Mucosa of stomach (tissue), 1 donor: Measurements from ENCODE around the gene POLR1A.

Source experiments
- H3K27me3 ChIP-seq: one replicate; pipeline ENCODE4 v1.7.0; 2013; ENCODE audit warnings: mild to moderate bottlenecking, low read length; ENCODE audit not compliant: control insufficient read depth, insufficient read depth
- H3K36me3 ChIP-seq: one replicate; pipeline ENCODE4 v1.7.0; 2013; ENCODE audit warnings: low read length; ENCODE audit not compliant: control insufficient read depth, insufficient read depth
- H3K4me1 ChIP-seq: one replicate; pipeline ENCODE4 v1.7.0; 2013; ENCODE audit warnings: mild to moderate bottlenecking, low read length; ENCODE audit not compliant: control insufficient read depth, insufficient read depth
- H3K4me3 ChIP-seq: one replicate; pipeline ENCODE4 v1.7.0; 2013; ENCODE audit warnings: low read length
- H3K9ac ChIP-seq: one replicate; pipeline ENCODE4 v1.7.0; 2013; ENCODE audit warnings: mild to moderate bottlenecking, low read length, moderate library complexity
- H3K9me3 ChIP-seq: one replicate; pipeline ENCODE4 v1.7.0; 2013; ENCODE audit warnings: mild to moderate bottlenecking, low read length, moderate library complexity; ENCODE audit not compliant: control insufficient read depth
- donor health status: Pancreatic carcinoma.

POLR1A gene

DNA sequence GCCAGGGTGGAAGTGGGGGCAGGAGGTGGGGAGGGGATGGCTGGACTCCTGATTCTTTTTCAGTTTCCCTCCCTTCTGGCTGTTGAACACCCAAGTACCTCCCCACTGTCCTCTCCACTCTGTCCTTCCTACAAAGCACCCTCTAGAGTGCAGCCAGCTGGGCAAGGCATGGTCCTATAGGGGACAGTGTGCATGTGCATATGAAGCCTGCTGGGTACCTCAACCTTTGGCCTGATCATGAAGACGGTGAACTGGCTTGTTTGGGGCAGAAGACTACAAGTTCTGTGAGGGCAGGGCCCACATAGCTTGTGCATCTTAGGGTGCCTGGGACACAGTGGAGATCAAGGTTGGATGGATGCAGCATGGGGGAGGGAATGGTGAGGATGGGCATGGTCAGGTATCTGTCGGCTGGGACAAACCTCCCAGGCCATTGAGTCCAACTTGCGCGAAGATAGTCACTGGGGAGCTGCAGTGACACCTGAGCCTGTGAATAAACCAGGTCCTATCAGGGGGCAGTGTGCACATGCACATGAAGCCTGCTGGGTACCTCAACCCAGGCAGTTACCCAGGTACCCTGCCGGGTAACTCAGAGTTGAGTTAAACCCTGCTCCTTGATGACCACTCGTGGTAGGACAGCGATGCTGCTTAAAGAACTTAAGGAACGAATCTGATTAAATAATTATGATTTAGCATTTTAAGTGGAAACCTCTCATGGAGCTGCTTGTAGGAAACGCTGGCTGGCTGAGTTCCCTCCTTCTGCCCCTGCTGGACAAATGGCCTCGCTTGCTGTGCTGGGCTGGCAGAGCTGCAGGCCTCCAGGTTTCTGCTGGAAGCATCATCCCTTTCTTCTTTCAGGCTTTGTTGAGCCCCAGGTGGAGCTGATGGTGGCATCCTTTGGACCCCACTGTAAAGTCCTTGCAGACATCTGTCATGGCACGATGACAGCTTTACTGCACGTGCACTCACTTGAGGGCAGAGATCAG lies 84.0 kb downstream of the POLR1A start:
- H3K36me3 ChIP-seq, result no peaks in the 10 kb centered on the region
- H3K27me3 ChIP-seq, result no peaks in the 10 kb centered on the region
- H3K9me3 ChIP-seq, result no peaks in the 10 kb centered on the region
- peaks cover 15% of the 10 kb centered on the region for H3K4me1 ChIP-seq
- H3K4me3 ChIP-seq, result no peak overlapping the region
- H3K9ac ChIP-seq, result no peak overlapping the region

- H3K4me1 ChIP-seq, result peaks cover 17% of the 10 kb centered on the region
- H3K9me3 ChIP-seq, result no peaks in the 10 kb centered on the region
- no peaks in the 10 kb centered on the region for H3K27me3 ChIP-seq
- no peaks in the 10 kb centered on the region for H3K36me3 ChIP-seq
- H3K9ac ChIP-seq, result no peak overlapping the region
- H3K4me3 ChIP-seq, result no peak overlapping the region
These were observed 84.7 kb downstream of the POLR1A start for GRCh38 chr2:86020984-86021383.

GRCh38 chr2:86019121-86019520 lies 86.6 kb downstream of the POLR1A start:
- Histone ChIP-seq H3K9ac (no peak overlapping the region), H3K27me3 (no peaks in the 10 kb centered on the region), H3K4me1 (peaks cover 17% of the 10 kb centered on the region), H3K9me3 (no peaks in the 10 kb centered on the region), H3K36me3 (no peaks in the 10 kb centered on the region), H3K4me3 (no peak overlapping the region)

GRCh38 chr2:86017901-86018896 lies 87.5 kb downstream of the POLR1A start:
- no peak overlapping the region for H3K4me3 ChIP-seq
- no peak overlapping the region for H3K9ac ChIP-seq
- no peaks in the 10 kb centered on the region for H3K36me3 ChIP-seq
- H3K4me1 ChIP-seq, result peaks cover 17% of the 10 kb centered on the region
- no peaks in the 10 kb centered on the region for H3K27me3 ChIP-seq
- H3K9me3 ChIP-seq, result no peaks in the 10 kb centered on the region

DNA sequence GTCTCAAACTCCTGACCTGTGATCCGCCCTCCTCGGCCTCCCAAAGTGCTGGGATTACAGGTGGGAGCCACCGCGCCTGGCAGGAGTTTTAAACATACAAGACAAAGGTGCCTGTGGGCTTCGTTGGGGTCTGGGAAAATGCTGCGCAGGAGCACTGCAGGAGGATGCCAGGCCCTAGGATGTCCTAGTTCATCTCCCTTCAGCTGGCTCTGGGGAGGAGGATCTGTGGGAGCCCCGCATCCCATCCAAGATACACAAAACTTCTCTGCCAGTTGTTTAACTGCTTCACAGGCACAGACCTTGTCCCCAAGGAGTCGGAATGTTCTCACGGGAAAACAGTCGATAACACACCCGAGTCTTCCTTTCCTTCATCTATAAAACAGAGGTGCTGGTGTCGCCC lies 89.1 kb downstream of the POLR1A start:
- Histone ChIP-seq H3K9ac (no peak overlapping the region), H3K4me1 (peaks cover 17% of the 10 kb centered on the region), H3K4me3 (no peak overlapping the region), H3K36me3 (no peaks in the 10 kb centered on the region), H3K9me3 (no peaks in the 10 kb centered on the region), H3K27me3 (no peaks in the 10 kb centered on the region)

DNA sequence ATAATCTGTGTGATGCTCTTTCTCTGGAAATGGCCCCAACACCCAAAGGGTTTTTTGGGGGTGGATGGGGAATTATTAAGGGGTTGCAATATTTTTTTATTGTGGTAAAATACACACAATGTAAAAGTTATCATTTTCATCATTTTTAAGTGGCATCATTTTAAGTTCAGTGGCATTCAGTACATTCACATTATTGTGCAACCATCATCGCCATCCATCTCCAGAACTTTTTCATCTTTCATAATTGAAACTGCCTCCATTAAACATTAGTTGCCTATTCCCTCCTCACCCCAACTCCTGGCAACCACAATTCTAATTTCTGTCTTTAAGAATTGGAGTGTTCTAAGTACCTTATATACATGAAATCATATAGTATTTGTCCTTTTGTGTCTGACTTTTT lies 90.0 kb downstream of the POLR1A start:
- no peak overlapping the region for H3K4me3 ChIP-seq
- no peaks in the 10 kb centered on the region for H3K9me3 ChIP-seq
- peaks cover 17% of the 10 kb centered on the region for H3K4me1 ChIP-seq
- H3K9ac ChIP-seq, result no peak overlapping the region
- H3K27me3 ChIP-seq, result no peaks in the 10 kb centered on the region
- no peaks in the 10 kb centered on the region for H3K36me3 ChIP-seq

GRCh38 chr2:86015006-86015405 lies 90.7 kb downstream of the POLR1A start:
- no peak overlapping the region for H3K9ac ChIP-seq
- no peaks in the 10 kb centered on the region for H3K9me3 ChIP-seq
- peaks cover 17% of the 10 kb centered on the region for H3K4me1 ChIP-seq
- H3K4me3 ChIP-seq, result no peak overlapping the region
- H3K27me3 ChIP-seq, result no peaks in the 10 kb centered on the region
- H3K36me3 ChIP-seq, result no peaks in the 10 kb centered on the region

GRCh38 chr2:86014493-86014892 lies 91.2 kb downstream of the POLR1A start:
- H3K4me3 ChIP-seq, result no peak overlapping the region

GRCh38 chr2:86012007-86012712 lies 93.5 kb downstream of the POLR1A start:
- H3K4me3 ChIP-seq, result no peak overlapping the region
- H3K36me3 ChIP-seq, result no peaks in the 10 kb centered on the region
- no peak overlapping the region for H3K9ac ChIP-seq
- peaks cover 6% of the 10 kb centered on the region for H3K4me1 ChIP-seq
- no peaks in the 10 kb centered on the region for H3K27me3 ChIP-seq
- H3K9me3 ChIP-seq, result no peaks in the 10 kb centered on the region

More at GRCh38 chr2:86014493-86014892, 91.2 kb downstream of the POLR1A start:
- H3K27me3 ChIP-seq, result no peaks in the 10 kb centered on the region
- no peaks in the 10 kb centered on the region for H3K9me3 ChIP-seq
- H3K36me3 ChIP-seq, result no peaks in the 10 kb centered on the region
- H3K4me1 ChIP-seq, result peaks cover 17% of the 10 kb centered on the region
- H3K9ac ChIP-seq, result no peak overlapping the region

GRCh38 chr2:86011449-86011941 lies 94.2 kb downstream of the POLR1A start:
- H3K9me3 ChIP-seq, result no peaks in the 10 kb centered on the region
- no peaks in the 10 kb centered on the region for H3K4me1 ChIP-seq
- no peak overlapping the region for H3K4me3 ChIP-seq
- no peak overlapping the region for H3K9ac ChIP-seq
- H3K36me3 ChIP-seq, result no peaks in the 10 kb centered on the region
- no peaks in the 10 kb centered on the region for H3K27me3 ChIP-seq

DNA sequence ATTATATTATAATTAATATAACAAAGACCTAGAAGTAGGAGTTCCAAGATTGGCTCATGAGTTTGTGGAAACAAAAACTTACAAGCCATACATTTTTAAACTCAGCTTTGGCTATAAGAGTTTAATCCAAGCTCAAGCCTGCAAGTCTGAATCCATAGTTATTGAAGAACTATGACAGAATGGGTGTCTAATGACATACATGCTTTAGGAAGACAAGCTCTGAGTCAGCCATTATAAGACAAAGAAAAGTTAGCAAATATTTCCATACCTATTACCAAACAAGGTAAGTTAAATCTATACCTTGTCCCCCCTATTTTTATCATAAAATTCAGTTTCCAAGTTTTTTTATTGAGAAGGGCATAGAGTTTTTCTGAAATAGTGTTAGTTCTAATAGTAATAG lies 95.6 kb downstream of the POLR1A start:
- H3K27me3 ChIP-seq, result no peaks in the 10 kb centered on the region
- no peaks in the 10 kb centered on the region for H3K4me1 ChIP-seq

More for the DNA sequence above, 95.6 kb downstream of the POLR1A start:
- Histone ChIP-seq H3K4me3 (no peak overlapping the region), H3K9ac (no peak overlapping the region), H3K9me3 (no peaks in the 10 kb centered on the region), H3K36me3 (no peaks in the 10 kb centered on the region)
